COLO829 (cell line): Measurements from ENCODE around the gene PCDHGB6.
"Not testable (repeated sequence)": the region's sequence is repeated elsewhere in the genome, so short reads cannot be mapped to it uniquely, and the experiment has no call there.

Experiments used
- DNase-seq: peaks from one replicate; pipeline ENCODE4 v3.0.0; 2012; ENCODE audit warnings: low spot score

Gene PCDHGB6

DNA sequence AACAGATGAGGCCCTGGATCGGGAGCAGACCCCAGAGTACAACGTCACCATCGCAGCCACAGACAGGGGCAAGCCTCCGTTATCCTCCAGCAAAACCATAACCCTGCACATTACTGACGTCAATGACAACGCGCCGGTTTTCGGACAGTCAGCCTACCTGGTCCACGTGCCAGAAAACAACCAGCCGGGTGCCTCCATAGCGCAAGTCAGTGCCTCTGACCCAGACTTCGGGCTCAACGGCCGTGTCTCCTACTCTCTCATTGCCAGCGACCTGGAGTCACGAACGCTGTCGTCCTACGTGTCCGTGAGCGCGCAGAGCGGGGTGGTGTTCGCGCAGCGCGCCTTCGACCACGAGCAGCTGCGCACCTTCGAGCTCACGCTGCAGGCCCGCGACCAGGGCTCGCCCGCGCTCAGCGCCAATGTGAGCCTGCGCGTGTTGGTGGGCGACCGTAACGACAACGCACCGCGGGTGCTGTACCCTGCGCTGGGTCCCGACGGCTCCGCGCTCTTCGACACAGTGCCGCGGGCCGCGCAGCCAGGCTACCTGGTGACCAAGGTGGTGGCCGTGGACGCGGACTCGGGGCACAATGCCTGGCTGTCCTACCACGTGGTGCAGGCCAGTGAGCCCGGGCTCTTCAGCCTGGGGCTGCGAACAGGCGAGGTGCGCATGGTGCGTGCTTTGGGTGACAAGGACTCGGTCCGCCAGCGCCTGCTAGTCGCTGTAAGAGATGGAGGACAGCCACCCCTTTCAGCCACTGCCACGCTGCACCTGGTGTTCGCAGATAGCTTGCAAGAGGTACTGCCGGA is 11.5 kb downstream of the PCDHGB6 start:
- no peak for DNase-seq

DNA sequence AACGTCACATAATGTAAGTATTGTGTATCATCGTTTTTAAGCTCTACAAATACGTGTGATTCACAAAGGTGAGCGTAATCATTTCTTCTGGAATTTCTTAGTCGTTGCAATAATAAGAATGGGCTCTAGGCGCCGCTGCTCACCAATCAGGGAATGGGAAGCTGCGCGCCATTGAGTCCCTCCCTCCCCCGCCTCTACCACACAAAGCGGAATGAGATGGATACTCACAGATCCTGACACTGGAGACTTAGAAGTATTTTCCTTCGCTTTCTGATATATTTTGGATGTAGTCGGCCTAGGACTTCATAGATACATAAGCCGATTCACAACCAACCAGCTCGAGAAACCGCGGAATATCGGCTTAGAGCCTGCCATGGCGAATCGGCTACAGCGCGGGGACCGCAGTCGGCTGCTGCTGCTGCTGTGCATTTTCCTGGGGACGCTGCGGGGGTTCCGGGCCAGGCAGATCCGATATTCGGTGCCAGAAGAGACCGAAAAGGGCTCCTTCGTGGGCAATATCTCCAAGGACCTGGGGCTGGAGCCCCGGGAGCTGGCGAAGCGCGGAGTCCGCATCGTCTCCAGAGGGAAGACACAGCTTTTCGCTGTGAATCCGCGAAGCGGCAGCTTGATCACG is 13.2 kb downstream of the PCDHGB6 start, which contains the start of gene PCDHGA11:
PCDHGA11 (plus strand) TSS at position 197 of the 634 bp plus-strand sequence; CDS start at position 374, 177 bp downstream.
- DNase-seq: peak; percentile 13

DNA sequence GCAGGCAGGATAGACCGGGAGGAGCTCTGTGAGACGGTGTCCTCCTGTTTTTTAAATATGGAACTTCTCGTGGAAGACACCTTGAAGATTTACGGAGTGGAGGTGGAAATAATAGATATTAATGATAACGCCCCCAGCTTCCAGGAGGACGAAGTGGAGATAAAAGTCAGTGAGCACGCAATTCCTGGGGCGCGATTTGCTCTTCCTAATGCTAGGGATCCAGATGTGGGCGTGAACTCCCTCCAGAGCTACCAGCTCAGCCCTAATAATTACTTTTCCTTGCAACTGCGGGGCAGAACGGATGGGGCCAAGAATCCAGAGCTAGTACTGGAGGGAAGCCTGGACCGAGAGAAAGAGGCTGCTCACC is 13.7 kb downstream of the PCDHGB6 start:
- no peak for DNase-seq

DNA sequence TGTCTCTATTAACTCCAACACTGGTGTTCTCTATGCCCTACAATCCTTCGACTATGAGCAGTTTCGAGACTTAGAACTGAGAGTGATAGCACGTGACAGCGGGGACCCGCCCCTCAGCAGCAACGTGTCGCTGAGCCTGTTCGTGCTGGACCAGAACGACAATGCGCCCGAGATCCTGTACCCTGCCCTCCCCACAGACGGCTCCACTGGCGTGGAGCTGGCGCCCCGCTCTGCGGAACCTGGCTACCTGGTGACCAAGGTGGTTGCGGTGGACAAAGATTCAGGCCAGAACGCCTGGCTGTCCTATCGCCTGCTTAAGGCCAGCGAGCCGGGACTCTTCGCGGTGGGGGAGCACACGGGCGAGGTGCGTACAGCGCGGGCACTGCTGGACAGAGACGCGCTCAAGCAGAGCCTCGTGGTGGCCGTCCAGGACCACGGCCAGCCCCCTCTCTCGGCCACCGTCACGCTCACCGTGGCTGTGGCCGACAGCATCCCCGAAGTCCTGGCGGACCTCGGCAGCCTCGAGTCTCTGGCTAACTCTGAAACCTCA is 15.0 kb downstream of the PCDHGB6 start:
- no peak for DNase-seq

DNA sequence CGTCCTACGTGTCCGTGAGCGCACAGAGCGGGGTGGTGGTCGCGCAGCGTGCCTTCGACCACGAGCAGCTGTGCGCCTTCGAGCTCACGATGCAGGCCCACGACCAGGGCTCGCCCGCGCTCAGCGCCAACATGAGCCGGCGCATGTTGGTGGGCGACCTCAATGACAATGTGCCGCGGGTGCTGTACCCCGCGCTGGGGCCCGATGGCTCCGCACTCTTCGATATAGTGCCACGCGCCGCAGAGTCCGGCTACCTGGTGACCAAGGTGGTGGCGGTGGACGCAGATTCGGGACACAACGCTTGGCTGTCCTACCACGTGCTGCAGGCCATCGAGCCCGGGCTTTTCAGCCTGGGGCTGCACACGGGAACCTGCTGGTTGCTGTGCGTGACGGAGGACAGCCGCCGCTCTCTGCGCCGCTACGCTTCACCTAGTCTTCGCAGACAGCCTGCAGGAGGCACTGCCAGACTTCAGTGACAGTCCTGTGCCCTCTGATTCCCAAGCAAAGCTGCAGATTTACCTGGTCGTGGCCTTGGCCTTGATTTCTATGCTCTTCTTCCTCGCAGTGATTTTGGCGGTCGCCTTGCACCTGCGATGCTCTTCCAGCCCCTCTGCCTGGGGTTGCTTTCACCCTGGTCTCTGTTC is 20.1 kb downstream of the PCDHGB6 start:
- no peak for DNase-seq

DNA sequence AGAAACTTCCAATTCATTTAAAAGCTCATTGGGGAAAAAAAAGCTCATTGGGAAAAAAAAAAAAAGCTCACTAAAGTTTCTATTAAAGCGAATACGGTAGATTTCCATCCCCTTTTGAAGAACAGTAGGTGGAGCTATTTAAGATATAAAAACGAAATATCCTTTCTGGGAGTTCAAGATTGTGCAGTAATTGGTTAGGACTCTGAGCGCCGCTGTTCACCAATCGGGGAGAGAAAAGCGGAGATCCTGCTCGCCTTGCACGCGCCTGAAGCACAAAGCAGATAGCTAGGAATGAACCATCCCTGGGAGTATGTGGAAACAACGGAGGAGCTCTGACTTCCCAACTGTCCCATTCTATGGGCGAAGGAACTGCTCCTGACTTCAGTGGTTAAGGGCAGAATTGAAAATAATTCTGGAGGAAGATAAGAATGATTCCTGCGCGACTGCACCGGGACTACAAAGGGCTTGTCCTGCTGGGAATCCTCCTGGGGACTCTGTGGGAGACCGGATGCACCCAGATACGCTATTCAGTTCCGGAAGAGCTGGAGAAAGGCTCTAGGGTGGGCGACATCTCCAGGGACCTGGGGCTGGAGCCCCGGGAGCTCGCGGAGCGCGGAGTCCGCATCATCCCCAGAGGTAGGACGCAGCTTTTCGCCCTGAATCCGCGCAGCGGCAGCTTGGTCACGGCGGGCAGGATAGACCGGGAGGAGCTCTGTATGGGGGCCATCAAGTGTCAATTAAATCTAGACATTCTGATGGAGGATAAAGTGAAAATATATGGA is 22.7 kb downstream of the PCDHGB6 start, which contains the start of gene PCDHGA12:
PCDHGA12 (plus strand) TSS at position 176 of the 782 bp plus-strand sequence; CDS start at position 429, 253 bp downstream.
- DNase-seq: no peak

DNA sequence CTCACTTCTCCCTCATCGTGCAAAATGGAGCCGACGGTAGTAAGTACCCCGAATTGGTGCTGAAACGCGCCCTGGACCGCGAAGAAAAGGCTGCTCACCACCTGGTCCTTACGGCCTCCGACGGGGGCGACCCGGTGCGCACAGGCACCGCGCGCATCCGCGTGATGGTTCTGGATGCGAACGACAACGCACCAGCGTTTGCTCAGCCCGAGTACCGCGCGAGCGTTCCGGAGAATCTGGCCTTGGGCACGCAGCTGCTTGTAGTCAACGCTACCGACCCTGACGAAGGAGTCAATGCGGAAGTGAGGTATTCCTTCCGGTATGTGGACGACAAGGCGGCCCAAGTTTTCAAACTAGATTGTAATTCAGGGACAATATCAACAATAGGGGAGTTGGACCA is 23.5 kb downstream of the PCDHGB6 start:
- DNase-seq: no peak

DNA sequence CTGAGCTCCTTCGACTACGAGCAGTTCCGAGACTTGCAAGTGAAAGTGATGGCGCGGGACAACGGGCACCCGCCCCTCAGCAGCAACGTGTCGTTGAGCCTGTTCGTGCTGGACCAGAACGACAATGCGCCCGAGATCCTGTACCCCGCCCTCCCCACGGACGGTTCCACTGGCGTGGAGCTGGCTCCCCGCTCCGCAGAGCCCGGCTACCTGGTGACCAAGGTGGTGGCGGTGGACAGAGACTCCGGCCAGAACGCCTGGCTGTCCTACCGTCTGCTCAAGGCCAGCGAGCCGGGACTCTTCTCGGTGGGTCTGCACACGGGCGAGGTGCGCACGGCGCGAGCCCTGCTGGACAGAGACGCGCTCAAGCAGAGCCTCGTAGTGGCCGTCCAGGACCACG is 24.5 kb downstream of the PCDHGB6 start:
- DNase-seq: not testable (repeated sequence)

DNA sequence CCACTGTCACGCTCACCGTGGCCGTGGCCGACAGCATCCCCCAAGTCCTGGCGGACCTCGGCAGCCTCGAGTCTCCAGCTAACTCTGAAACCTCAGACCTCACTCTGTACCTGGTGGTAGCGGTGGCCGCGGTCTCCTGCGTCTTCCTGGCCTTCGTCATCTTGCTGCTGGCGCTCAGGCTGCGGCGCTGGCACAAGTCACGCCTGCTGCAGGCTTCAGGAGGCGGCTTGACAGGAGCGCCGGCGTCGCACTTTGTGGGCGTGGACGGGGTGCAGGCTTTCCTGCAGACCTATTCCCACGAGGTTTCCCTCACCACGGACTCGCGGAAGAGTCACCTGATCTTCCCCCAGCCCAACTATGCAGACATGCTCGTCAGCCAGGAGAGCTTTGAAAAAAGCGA is 24.9 kb downstream of the PCDHGB6 start:
- not testable (repeated sequence) for DNase-seq

DNA sequence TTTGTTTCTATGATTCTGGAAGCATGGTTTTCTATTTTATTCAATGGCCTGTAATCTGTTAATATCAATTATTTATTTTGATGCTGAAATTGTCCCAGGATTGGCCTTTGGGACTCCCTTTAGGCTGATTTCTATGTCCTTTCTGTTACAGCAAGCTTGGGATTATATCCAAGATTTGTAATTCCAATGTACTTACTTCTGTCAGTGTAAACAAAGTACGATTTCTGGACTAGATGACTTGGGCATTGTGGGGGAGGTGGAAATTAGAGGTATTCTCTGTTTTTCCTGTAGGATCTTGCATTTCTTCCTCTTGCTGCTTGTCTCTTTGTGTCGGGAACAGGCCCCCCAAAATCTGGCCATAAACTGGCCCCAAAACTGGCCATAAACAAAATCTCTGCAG is 26.2 kb downstream of the PCDHGB6 start:
- DNase-seq: no peak

DNA sequence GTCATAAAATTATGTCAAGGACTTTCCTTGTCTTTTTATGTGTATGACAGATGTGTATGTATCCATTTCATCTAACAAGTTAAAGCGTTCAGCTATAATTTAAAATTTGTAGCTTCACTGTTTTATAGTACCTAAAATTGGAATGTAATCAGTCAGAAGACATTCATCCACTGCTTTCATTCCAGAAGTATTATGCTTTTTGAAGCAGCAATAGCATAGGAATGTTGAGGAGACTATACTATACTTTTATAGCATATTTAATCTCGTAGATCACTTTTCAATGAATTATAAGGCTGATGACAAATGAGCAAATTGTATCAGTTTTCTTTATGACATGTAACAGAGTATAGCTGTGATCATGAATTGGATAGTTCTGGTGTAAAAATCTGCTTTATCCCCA is 29.4 kb downstream of the PCDHGB6 start:
- no peak for DNase-seq

DNA sequence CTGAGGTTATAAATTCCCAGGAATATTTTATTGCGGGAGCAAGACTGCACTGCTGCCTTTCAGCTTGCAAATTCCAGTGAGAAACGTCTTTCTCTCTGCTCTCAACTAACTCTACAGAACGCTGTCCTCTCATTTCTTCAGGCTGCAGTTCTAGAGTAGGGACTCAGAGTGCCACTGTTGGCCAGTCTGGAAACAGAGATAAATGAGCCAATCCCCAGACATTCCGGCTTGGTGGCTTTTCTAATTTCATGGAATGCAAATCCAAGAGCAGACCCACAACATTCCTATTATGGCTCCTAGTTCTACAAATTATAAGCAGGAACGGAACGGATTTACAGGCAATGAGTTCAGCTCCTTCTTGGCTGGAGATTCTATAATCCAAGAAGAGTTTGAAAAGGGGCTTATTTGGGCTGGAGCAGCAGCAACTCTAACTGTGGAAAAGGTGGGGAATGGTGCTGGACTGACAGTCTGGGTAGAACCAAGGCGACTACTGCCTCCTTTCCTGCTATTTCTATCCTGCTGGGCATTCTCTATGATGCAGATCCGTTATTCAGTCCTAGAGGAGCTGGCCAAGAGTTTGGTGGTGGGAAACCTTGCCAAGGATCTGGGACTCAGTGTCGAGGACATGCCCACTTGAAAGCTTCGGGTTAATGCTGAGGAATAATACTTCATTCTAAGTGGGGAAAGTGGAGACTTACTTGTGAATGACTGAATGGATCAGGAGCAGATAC is 31.8 kb downstream of the PCDHGB6 start:
- DNase-seq: no peak

DNA sequence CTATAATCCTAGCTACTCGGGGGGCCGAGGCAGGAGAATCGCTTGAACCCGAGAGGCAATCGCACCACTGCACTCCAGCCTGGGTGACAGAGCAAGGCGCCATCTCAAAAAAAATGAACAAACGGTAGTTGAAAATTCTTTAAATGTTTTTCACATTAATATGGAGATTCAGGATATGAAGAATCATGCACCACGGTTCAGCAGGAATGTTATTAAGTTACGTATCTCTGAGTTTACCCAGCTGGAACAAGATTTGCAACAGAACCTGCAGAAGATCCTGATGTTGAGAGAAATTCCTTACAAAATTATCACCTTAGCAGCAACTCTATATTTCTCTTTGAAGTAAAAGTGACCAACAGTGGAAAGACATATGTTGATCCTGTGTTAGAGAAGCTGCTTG is 32.5 kb downstream of the PCDHGB6 start:
- no peak for DNase-seq

DNA sequence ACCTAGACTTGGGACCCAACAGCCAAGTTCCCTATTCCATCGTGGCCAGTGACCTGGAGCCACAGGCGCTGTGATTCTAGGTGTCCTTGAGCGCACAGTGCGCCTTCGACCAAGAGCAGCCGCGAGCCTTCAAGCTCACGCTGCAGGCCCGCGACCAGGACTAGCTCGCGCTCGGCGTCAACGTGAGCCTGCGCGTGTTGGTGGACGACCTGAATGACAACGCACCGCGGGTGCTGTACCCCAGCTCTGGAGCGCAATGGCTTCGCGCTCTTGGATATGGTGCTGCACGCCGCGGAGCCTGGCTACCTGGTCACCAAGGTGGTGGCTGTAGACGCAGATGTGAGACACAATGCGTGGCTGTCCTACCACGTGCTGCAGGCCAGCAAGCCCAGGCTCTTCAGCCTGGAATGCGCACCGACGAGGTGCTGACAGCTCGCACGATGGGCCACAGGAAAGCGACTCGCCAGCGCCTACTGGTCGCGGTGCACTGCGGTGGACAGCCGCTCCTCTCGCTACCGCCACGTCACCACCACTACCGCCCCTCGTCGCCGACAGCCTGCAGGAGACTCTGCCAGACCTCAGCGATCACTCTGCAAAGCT is 33.9 kb downstream of the PCDHGB6 start:
- DNase-seq: no peak
